Urothelium cell line (cell line): Measurements from ENCODE around the gene TMPRSS9.
"Not testable (repeated sequence)": the region's sequence is repeated elsewhere in the genome, so short reads cannot be mapped to it uniquely, and the experiment has no call there.

Source experiments
- DNase-seq: peaks from one replicate; pipeline ENCODE4 v3.0.0; 2011; ENCODE audit warnings: low spot score, mixed read lengths
- FAIRE-seq: peaks from 2 replicates; lab custom pipeline; 2011; peaks lifted over from hg19 to GRCh38; lab: Jason Lieb, UNC

Gene TMPRSS9

GRCh38 chr19:2387367-2388288 is 27.6 kb downstream of the TMPRSS9 start:
- DNase-seq (peak; percentile 29), FAIRE-seq (no peak)

- FAIRE-seq (no peak), DNase-seq (no peak)
Observed at GRCh38 chr19:2389594-2389993, 29.5 kb downstream of the TMPRSS9 start.

GRCh38 chr19:2391118-2391725 is 31.2 kb downstream of the TMPRSS9 start:
- FAIRE-seq (no peak), DNase-seq (peak; percentile 40)

- DNase-seq (no peak), FAIRE-seq (no peak)
Observed at GRCh38 chr19:2392366-2392765, 32.3 kb downstream of the TMPRSS9 start.

GRCh38 chr19:2392899-2393298 is 32.8 kb downstream of the TMPRSS9 start:
- not testable (repeated sequence) for DNase-seq, FAIRE-seq

- DNase-seq (no peak), FAIRE-seq (no peak)
Observed at GRCh38 chr19:2394054-2394441, 34.0 kb downstream of the TMPRSS9 start.

GRCh38 chr19:2394442-2395292 is 34.6 kb downstream of the TMPRSS9 start:
- FAIRE-seq: no peak
- DNase-seq: no peak

GRCh38 chr19:2395293-2395829 is 35.3 kb downstream of the TMPRSS9 start:
- not testable (repeated sequence) for FAIRE-seq, DNase-seq

- not testable (repeated sequence) for FAIRE-seq, DNase-seq
Observed at GRCh38 chr19:2397173-2397572, 37.1 kb downstream of the TMPRSS9 start.

GRCh38 chr19:2398735-2399305 is 38.8 kb downstream of the TMPRSS9 start:
- DNase-seq: no peak
- no peak for FAIRE-seq

GRCh38 chr19:2399582-2399981 is 39.5 kb downstream of the TMPRSS9 start:
- DNase-seq: no peak
- FAIRE-seq: no peak

GRCh38 chr19:2408247-2408646 is 48.2 kb downstream of the TMPRSS9 start:
- FAIRE-seq: no peak
- DNase-seq: no peak

GRCh38 chr19:2409352-2409912 is 49.4 kb downstream of the TMPRSS9 start:
- FAIRE-seq: no peak
- no peak for DNase-seq

- DNase-seq: no peak
- no peak for FAIRE-seq
Observed at GRCh38 chr19:2410023-2410422, 50.0 kb downstream of the TMPRSS9 start.

GRCh38 chr19:2411709-2412108 is 51.6 kb downstream of the TMPRSS9 start:
- DNase-seq (no peak), FAIRE-seq (no peak)

- no peak for FAIRE-seq
- no peak for DNase-seq
Observed at GRCh38 chr19:2412449-2412848, 52.4 kb downstream of the TMPRSS9 start.

- no peak for DNase-seq
- no peak for FAIRE-seq
Observed at GRCh38 chr19:2413159-2413558, 53.1 kb downstream of the TMPRSS9 start.

- no peak for FAIRE-seq
Observed at GRCh38 chr19:2413629-2414028, 53.6 kb downstream of the TMPRSS9 start.

GRCh38 chr19:2415281-2415972 is 55.4 kb downstream of the TMPRSS9 start:
- FAIRE-seq (no peak), DNase-seq (no peak)

More at GRCh38 chr19:2413629-2414028, 53.6 kb downstream of the TMPRSS9 start:
- no peak for DNase-seq

- no peak for FAIRE-seq
- DNase-seq: no peak
Observed at GRCh38 chr19:2415973-2416319, 55.9 kb downstream of the TMPRSS9 start.
